OCI-LY7 (cell line): ENCODE data around the gene DMGDH.

Source experiments
- EZH2phosphoT487 ChIP-seq: fragments of 200-600 bp; sonication (generic); IDR thresholded peaks from 2 replicates; pipeline ENCODE4 v1.6.1; 2018; ENCODE audit warnings: low read depth, borderline replicate concordance, mild to moderate bottlenecking, mixed run types, antibody characterized with exemption, low read length, moderate library complexity, mixed read lengths
- TF ChIP-seq, protein P1 (sequence below): fragments of 200-600 bp; sonication (generic); conservative IDR thresholded peaks from 2 replicates; pipeline ENCODE4 v1.5.1; 2014; ENCODE audit warnings: mild to moderate bottlenecking, antibody characterized with exemption, low read length, moderate library complexity, mixed read lengths

DNA sequence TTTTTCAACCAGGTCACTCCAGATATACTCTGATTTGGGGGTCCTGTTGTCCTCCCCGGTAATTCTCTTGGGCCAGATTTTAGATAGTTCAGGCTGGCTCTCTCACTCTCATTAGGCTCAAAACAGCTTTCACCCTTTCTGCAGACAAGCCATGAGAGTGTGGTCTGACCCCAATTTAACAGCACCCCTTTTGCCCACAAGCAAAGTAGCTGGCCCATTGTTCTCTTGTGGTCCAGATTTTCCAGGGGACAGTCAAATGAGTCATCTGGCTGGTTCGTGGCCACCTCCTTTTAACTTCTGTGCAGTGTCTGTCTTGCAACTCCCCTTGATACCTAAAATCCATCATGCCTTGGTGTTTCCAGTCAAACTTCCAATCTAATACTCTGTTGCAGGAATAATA is 16.6 kb upstream of the DMGDH start:
- TF ChIP-seq, protein P1, sequence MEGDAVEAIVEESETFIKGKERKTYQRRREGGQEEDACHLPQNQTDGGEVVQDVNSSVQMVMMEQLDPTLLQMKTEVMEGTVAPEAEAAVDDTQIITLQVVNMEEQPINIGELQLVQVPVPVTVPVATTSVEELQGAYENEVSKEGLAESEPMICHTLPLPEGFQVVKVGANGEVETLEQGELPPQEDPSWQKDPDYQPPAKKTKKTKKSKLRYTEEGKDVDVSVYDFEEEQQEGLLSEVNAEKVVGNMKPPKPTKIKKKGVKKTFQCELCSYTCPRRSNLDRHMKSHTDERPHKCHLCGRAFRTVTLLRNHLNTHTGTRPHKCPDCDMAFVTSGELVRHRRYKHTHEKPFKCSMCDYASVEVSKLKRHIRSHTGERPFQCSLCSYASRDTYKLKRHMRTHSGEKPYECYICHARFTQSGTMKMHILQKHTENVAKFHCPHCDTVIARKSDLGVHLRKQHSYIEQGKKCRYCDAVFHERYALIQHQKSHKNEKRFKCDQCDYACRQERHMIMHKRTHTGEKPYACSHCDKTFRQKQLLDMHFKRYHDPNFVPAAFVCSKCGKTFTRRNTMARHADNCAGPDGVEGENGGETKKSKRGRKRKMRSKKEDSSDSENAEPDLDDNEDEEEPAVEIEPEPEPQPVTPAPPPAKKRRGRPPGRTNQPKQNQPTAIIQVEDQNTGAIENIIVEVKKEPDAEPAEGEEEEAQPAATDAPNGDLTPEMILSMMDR, result no peak
- no peak for TF ChIP-seq EZH2phosphoT487
